ENCODE data around the gene DHX15. TPM values are rescaled to one million over a fixed set of nuclear protein-coding genes. Genes with fewer than 3 reads are reported as not detected.
A peak's percentile ranks its signal among the peaks of the same experiment; 100 is the strongest.

DHX15 gene
- total and polyA plus RNA-seq, 5 donors = 37.8 to 78.6 (median 64.1) TPM

GRCh38 chr4:24561438-24562139 lies 22.8 kb downstream of the DHX15 start:
- no peaks in the 10 kb centered on the region for H3K9me3 ChIP-seq (ENCODE audit: control insufficient read depth, low read length)
- peaks cover 4% of the 10 kb centered on the region for H3K4me1 ChIP-seq (ENCODE audit: control insufficient read depth, insufficient read depth, low read length)
- WGBS = 97% methylated on average over 8 of the region's 8 CpGs

DNA sequence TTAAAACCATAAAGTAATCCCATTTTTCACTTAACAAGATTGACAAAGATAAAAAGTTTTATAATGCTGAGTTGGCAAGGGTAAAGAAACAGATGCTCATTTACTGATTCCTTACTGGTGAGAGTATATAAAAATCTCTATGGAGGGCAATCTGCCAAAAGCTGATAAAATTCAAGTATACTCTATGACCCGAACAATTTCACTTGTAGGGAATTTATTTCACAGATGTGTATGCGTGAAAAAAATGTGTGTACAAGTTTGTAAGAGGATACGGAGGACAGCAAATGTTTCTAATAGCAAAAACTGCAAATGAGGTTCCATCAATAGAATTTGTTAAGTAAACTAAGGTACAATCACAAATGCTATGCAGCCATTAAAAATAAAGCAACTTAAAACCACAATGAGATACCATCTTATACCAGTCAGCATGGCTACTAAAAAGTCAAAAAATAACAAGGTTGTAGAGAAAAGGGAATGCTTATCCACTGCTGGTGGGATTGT lies 23.4 kb downstream of the DHX15 start:
- Histone ChIP-seq H3K4me1 (ENCODE audit: control insufficient read depth, insufficient read depth, low read length) (peaks cover 4% of the 10 kb centered on the region), H3K9me3 (ENCODE audit: control insufficient read depth, low read length) (no peaks in the 10 kb centered on the region), H3K27me3 (ENCODE audit: control insufficient read depth, insufficient read depth) (no peaks in the 10 kb centered on the region), H3K4me3 (ENCODE audit: low read length) (no peak overlapping the region), H3K27ac (ENCODE audit: low read length) (no peak overlapping the region)
- WGBS = 44% methylated on average over 3 of the region's 3 CpGs
- intact Hi-C loops (cut with DNase I) = no loop called here
- no peak for DNase-seq
- ATAC-seq = no peak

More at GRCh38 chr4:24561438-24562139, 22.8 kb downstream of the DHX15 start:
- Histone ChIP-seq H3K27me3 (ENCODE audit: control insufficient read depth, insufficient read depth) (no peaks in the 10 kb centered on the region), H3K27ac (ENCODE audit: low read length) (no peak overlapping the region), H3K4me3 (ENCODE audit: low read length) (no peak overlapping the region)
- intact Hi-C loops (cut with DNase I) = no loop called here
- DNase-seq (no peak), ATAC-seq (no peak)

DNA sequence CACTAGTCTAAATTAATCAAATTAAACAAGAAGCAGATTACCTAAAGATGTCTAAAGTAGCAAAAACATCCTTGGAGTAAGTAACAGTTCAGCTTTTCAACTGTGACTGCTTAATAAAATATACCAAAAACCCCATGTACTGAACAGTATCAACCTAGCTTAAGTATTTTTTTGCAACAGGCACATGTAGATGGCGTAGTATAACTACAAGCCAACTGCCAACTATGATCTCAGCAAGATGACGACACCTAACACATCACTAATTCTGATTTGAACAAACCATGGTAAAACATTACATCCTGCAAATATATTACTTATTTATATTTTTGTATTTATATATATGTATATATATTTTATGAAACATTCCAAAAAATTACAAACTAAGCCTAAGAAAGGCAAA lies 24.5 kb downstream of the DHX15 start:
- ATAC-seq = peak in 1 of 2 donors; percentile 40
- intact Hi-C loops (cut with DNase I) = no loop called here

GRCh38 chr4:24559032-24559821 lies 25.1 kb downstream of the DHX15 start:
- WGBS = 82% methylated on average over 3 of the region's 3 CpGs
- H3K4me3 ChIP-seq (ENCODE audit: low read length) = no peak overlapping the region
- no peak for DNase-seq
- H3K4me1 ChIP-seq (ENCODE audit: control insufficient read depth, insufficient read depth, low read length) = peaks cover 4% of the 10 kb centered on the region
- no peaks in the 10 kb centered on the region for H3K9me3 ChIP-seq (ENCODE audit: control insufficient read depth, low read length)
- no peak overlapping the region for H3K27ac ChIP-seq (ENCODE audit: low read length)
- intact Hi-C loops (cut with DNase I) = no loop called here
- no peak for ATAC-seq
- H3K27me3 ChIP-seq (ENCODE audit: control insufficient read depth, insufficient read depth) = no peaks in the 10 kb centered on the region

More for the DNA sequence above, 24.5 kb downstream of the DHX15 start:
- Histone ChIP-seq H3K27ac (ENCODE audit: low read length) (no peak overlapping the region), H3K27me3 (ENCODE audit: control insufficient read depth, insufficient read depth) (no peaks in the 10 kb centered on the region), H3K9me3 (ENCODE audit: control insufficient read depth, low read length) (no peaks in the 10 kb centered on the region), H3K4me1 (ENCODE audit: control insufficient read depth, insufficient read depth, low read length) (peaks cover 4% of the 10 kb centered on the region), H3K4me3 (ENCODE audit: low read length) (no peak overlapping the region)
- 58% methylated on average over 2 of the region's 2 CpGs for WGBS
- no peak for DNase-seq

- no peak overlapping the region for H3K4me3 ChIP-seq (ENCODE audit: low read length)
- H3K27me3 ChIP-seq (ENCODE audit: control insufficient read depth, insufficient read depth) = no peaks in the 10 kb centered on the region
- peaks cover 4% of the 10 kb centered on the region for H3K4me1 ChIP-seq (ENCODE audit: control insufficient read depth, insufficient read depth, low read length)
- no peaks in the 10 kb centered on the region for H3K9me3 ChIP-seq (ENCODE audit: control insufficient read depth, low read length)
- ATAC-seq (no peak), DNase-seq (no peak)
- 44% methylated on average over 8 of the region's 8 CpGs for WGBS
- intact Hi-C loops (cut with DNase I) = no loop called here
- no peak overlapping the region for H3K27ac ChIP-seq (ENCODE audit: low read length)
Observed at GRCh38 chr4:24557026-24558025, 27.0 kb downstream of the DHX15 start.

- Histone ChIP-seq H3K27ac (ENCODE audit: low read length) (no peak overlapping the region), H3K9me3 (ENCODE audit: control insufficient read depth, low read length) (no peaks in the 10 kb centered on the region), H3K4me3 (ENCODE audit: low read length) (no peak overlapping the region), H3K4me1 (ENCODE audit: control insufficient read depth, insufficient read depth, low read length) (peaks cover 2% of the 10 kb centered on the region), H3K27me3 (ENCODE audit: control insufficient read depth, insufficient read depth) (no peaks in the 10 kb centered on the region)
- ATAC-seq (peak in 1 of 2 donors; percentile 51), DNase-seq (no peak)
- intact Hi-C loops (cut with DNase I) = no loop called here
- WGBS = 69% methylated on average over 2 of the region's 2 CpGs
Observed at GRCh38 chr4:24551492-24552289, 32.7 kb downstream of the DHX15 start.

- peaks cover 2% of the 10 kb centered on the region for H3K4me1 ChIP-seq (ENCODE audit: control insufficient read depth, insufficient read depth, low read length)
- DNase-seq (no peak), ATAC-seq (peak in 1 of 2 donors; percentile 14)
- H3K9me3 ChIP-seq (ENCODE audit: control insufficient read depth, low read length) = no peaks in the 10 kb centered on the region
- H3K4me3 ChIP-seq (ENCODE audit: low read length) = no peak overlapping the region
- WGBS = 55% methylated on average over 6 of the region's 6 CpGs
- H3K27me3 ChIP-seq (ENCODE audit: control insufficient read depth, insufficient read depth) = no peaks in the 10 kb centered on the region
- no peak overlapping the region for H3K27ac ChIP-seq (ENCODE audit: low read length)
- intact Hi-C loops (cut with DNase I) = no loop called here
Observed at GRCh38 chr4:24550441-24551175, 33.7 kb downstream of the DHX15 start.

- Histone ChIP-seq H3K4me1 (ENCODE audit: control insufficient read depth, insufficient read depth, low read length) (peaks cover 3% of the 10 kb centered on the region), H3K27me3 (ENCODE audit: control insufficient read depth, insufficient read depth) (no peaks in the 10 kb centered on the region), H3K4me3 (ENCODE audit: low read length) (no peak overlapping the region), H3K27ac (ENCODE audit: low read length) (no peak overlapping the region), H3K9me3 (ENCODE audit: control insufficient read depth, low read length) (no peaks in the 10 kb centered on the region)
- DNase-seq = no peak
- ATAC-seq = no peak
- intact Hi-C loops (cut with DNase I) = no loop called here
- 92% methylated on average over 11 of the region's 11 CpGs for WGBS
Observed at GRCh38 chr4:24547979-24548378, 36.4 kb downstream of the DHX15 start.

- intact Hi-C loops (cut with DNase I) = no loop called here
- no peak for ATAC-seq
- Histone ChIP-seq H3K27ac (ENCODE audit: low read length) (no peak overlapping the region), H3K9me3 (ENCODE audit: control insufficient read depth, low read length) (no peaks in the 10 kb centered on the region), H3K27me3 (ENCODE audit: control insufficient read depth, insufficient read depth) (no peaks in the 10 kb centered on the region), H3K4me3 (ENCODE audit: low read length) (no peak overlapping the region), H3K4me1 (ENCODE audit: control insufficient read depth, insufficient read depth, low read length) (peaks cover 1% of the 10 kb centered on the region)
- 79% methylated on average over 4 of the region's 4 CpGs for WGBS
- no peak for DNase-seq
Observed at GRCh38 chr4:24544208-24544988, 40.0 kb downstream of the DHX15 start.

All from right cardiac atrium (tissue), 5 donors.